Keratinocyte (primary cell): Measurements from ENCODE around the gene BRAT1. TPM values are rescaled to one million over a fixed set of nuclear protein-coding genes. Genes with fewer than 3 reads are reported as not detected.

Experiments used
- DNase-seq: peaks from one replicate; pipeline ENCODE4 v3.0.0-alpha.2; 2011; ENCODE audit warnings: low read depth, missing footprints, low spot score
- FAIRE-seq: peaks from 2 replicates; lab custom pipeline; 2011; peaks lifted over from hg19 to GRCh38; lab: Jason Lieb, UNC
- H2AFZ ChIP-seq: 2 replicates; pipeline ENCODE4 v1.6.0; 2012; ENCODE audit warnings: low read length, control low read depth, inconsistent platforms; ENCODE audit not compliant: control insufficient read depth
- H3K27ac ChIP-seq: 2 replicates; pipeline ENCODE4 v1.5.1; 2011; ENCODE audit warnings: low read length; ENCODE audit not compliant: control insufficient read depth, insufficient read depth
- H3K27me3 ChIP-seq: 3 replicates; pipeline ENCODE4 v1.6.0; 2011; ENCODE audit warnings: low read length; ENCODE audit not compliant: control insufficient read depth, insufficient read depth; ENCODE audit errors: extremely low read depth
- H3K36me3 ChIP-seq, 2 experiments: 2 replicates in 1 of 2; 3 replicates in 1 of 2; pipeline ENCODE4 v1.5.1; 2011; ENCODE audit warnings: low read length in 2 of 2, mild to moderate bottlenecking in 1 of 2; ENCODE audit not compliant: control insufficient read depth in 2 of 2, insufficient read depth in 2 of 2; ENCODE audit errors: extremely low read depth in 1 of 2
- H3K4me1 ChIP-seq: 3 replicates; pipeline ENCODE4 v1.5.1; 2011; ENCODE audit warnings: low read length; ENCODE audit not compliant: control insufficient read depth, insufficient read depth; ENCODE audit errors: extremely low read depth
- H3K4me2 ChIP-seq: 3 replicates; pipeline ENCODE4 v1.6.0; 2011; ENCODE audit warnings: low read depth, low read length; ENCODE audit not compliant: control insufficient read depth, insufficient read depth; ENCODE audit errors: extremely low read depth
- H3K4me3 ChIP-seq, 3 experiments: fragments of 200-600 bp in 1 of 3; sonication (generic) in 1 of 3; 2 replicates in 2 of 3; 3 replicates in 1 of 3; pipeline ENCODE4 v1.5.1; 2011 to 2016; ENCODE audit warnings: low read length in 3 of 3, mild to moderate bottlenecking in 3 of 3, control low read depth in 2 of 3, inconsistent platforms in 1 of 3, low read depth in 1 of 3, mixed read lengths in 1 of 3, mixed run types in 1 of 3, moderate library complexity in 1 of 3; ENCODE audit not compliant: control insufficient read depth in 2 of 3, insufficient read depth in 2 of 3; ENCODE audit errors: extremely low read depth in 1 of 3
- H3K79me2 ChIP-seq: 2 replicates; pipeline ENCODE4 v1.6.0; 2012; ENCODE audit warnings: low read length; ENCODE audit not compliant: control insufficient read depth, insufficient read depth
- H3K9ac ChIP-seq: 3 replicates; pipeline ENCODE4 v1.6.0; 2011; ENCODE audit warnings: low read length; ENCODE audit not compliant: control insufficient read depth, insufficient read depth; ENCODE audit errors: extremely low read depth
- H3K9me1 ChIP-seq: 3 replicates; pipeline ENCODE4 v1.6.0; 2011; ENCODE audit warnings: low read length; ENCODE audit not compliant: control insufficient read depth, insufficient read depth; ENCODE audit errors: extremely low read depth
- H3K9me3 ChIP-seq: 2 replicates; pipeline ENCODE4 v1.5.1; 2012; ENCODE audit warnings: low read depth, low read length; ENCODE audit not compliant: control insufficient read depth
- H4K20me1 ChIP-seq: 3 replicates; pipeline ENCODE4 v1.6.0; 2011; ENCODE audit warnings: low read length; ENCODE audit not compliant: control insufficient read depth, insufficient read depth; ENCODE audit errors: extremely low read depth
- EZH2 ChIP-seq: IDR thresholded peaks from one replicate; pipeline ENCODE4 v1.6.1; 2012; ENCODE audit warnings: inconsistent platforms, mild to moderate bottlenecking, low read length, moderate library complexity
- dilution Hi-C: fragments of 300-500 bp; cut with MboI; formaldehyde crosslinking; loops from one replicate; pipeline ENCODE4 v1.7.0; 2020; ENCODE audit warnings: low sequenced_read_pairs; ENCODE audit not compliant: extremely low pct_ligation_motif_present
- polyA plus RNA-seq, 5 experiments: library from polyadenylated mRNA; depleted of rRNA in 3 of 5; stranded (reverse) in 3 of 5; stranded (forward) in 1 of 5; unstranded in 1 of 5; fragments of >200 nt; gene quantifications; 1 replicate in 1 of 5; 2 replicates in 3 of 5; 3 replicates in 1 of 5; pipeline versions ENCODE4 v1.2.1 to v1.2.3, GENCODE V29; 2011 to 2012; ENCODE audit warnings: missing spikeins in 2 of 5, low read depth in 1 of 5, low replicate concordance in 1 of 5
- TF ChIP-seq, protein P1 (sequence below), 3 experiments: IDR thresholded peaks in 1 of 3; conservative IDR thresholded peaks in 1 of 3; optimal IDR thresholded peaks in 1 of 3; 2 replicates in 2 of 3; 3 replicates in 1 of 3; pipeline versions ENCODE3 to v1.5.1; 2011; ENCODE audit warnings: low read length in 3 of 3, mild to moderate bottlenecking in 3 of 3, moderate library complexity in 2 of 3, control low read depth in 1 of 3, inconsistent platforms in 1 of 3; ENCODE audit not compliant: insufficient read depth in 2 of 3; ENCODE audit errors: extremely low read depth in 1 of 3

BRAT1 gene
- polyA plus RNA-seq, 1 donor (not counting 4 experiments of a cell fraction or from before 2014, with no cell fraction given): 6.4 TPM

- H3K27me3 ChIP-seq: no peaks in the 10 kb centered on the region
- H3K4me1 ChIP-seq: no peaks in the 10 kb centered on the region
- H3K9me1 ChIP-seq: no peaks in the 10 kb centered on the region
- H3K9me3 ChIP-seq: no peaks in the 10 kb centered on the region
- no peak for FAIRE-seq
- TF ChIP-seq EZH2: no peak
- TF ChIP-seq, protein P1, sequence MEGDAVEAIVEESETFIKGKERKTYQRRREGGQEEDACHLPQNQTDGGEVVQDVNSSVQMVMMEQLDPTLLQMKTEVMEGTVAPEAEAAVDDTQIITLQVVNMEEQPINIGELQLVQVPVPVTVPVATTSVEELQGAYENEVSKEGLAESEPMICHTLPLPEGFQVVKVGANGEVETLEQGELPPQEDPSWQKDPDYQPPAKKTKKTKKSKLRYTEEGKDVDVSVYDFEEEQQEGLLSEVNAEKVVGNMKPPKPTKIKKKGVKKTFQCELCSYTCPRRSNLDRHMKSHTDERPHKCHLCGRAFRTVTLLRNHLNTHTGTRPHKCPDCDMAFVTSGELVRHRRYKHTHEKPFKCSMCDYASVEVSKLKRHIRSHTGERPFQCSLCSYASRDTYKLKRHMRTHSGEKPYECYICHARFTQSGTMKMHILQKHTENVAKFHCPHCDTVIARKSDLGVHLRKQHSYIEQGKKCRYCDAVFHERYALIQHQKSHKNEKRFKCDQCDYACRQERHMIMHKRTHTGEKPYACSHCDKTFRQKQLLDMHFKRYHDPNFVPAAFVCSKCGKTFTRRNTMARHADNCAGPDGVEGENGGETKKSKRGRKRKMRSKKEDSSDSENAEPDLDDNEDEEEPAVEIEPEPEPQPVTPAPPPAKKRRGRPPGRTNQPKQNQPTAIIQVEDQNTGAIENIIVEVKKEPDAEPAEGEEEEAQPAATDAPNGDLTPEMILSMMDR (optimal IDR thresholded peaks at IDR 0.05 in 1 of 3, IDR thresholded peaks at IDR 0.05 in 1 of 3, conservative IDR thresholded peaks at IDR 0.05 in 1 of 3; ENCODE audit: extremely low read depth in 1 of 3, insufficient read depth in 2 of 3, low read length in 3 of 3): no peak
- H3K4me2 ChIP-seq: no peak overlapping the region
- H3K36me3 ChIP-seq: peaks cover 4 to 8% of the 10 kb centered on the region in 2 experiments
- H2AFZ ChIP-seq: no peak overlapping the region
- no peaks in the 10 kb centered on the region for H3K79me2 ChIP-seq
- no peak for DNase-seq
- no peaks in the 10 kb centered on the region for H4K20me1 ChIP-seq
- no peak overlapping the region for H3K4me3 ChIP-seq
- H3K27ac ChIP-seq: no peak overlapping the region
- dilution Hi-C loops: no loop called here
- no peak overlapping the region for H3K9ac ChIP-seq
Measured at GRCh38 chr7:2583798-2584580, 28.7 kb upstream of the BRAT1 start.

DNA sequence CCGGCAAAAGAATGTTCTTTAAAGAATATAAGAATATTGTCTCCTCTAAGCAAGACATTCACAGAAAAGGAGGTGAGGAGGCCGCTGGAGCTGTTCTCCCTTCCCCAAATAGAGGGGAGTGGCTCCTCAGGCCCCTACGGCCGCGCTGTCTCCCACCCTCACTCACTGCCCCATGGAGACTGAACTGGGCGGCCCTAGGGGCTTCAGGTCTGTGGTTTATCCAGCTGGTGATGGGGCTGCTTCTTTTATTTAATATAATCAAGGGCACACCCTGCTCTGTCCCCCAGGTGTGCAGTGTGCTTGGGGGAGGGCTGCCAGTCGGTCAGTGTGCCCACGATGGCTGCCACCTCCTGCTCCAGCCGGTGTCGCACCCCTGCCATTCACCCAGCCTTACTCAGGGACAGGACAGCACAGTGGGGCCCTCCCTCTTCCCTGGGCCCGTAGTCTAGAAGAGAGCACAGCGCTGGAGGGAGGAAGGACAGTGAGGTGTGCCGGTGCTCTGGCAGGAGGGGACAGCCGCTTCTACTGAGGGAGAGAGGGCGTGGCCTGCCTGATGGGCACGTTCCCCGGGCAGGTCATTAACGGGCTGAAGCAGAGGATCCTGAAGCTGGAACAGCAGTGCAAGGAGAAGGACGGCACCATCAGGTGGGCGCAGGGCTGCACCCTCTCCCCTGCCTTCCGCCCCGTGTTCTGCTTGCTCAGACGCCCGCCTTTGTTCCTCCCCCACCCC lies 26.8 kb upstream of the BRAT1 start:
- DNase-seq (no peak), FAIRE-seq (no peak)
- H3K9me1 ChIP-seq: no peaks in the 10 kb centered on the region
- H3K4me3 ChIP-seq: no peak overlapping the region
- no peaks in the 10 kb centered on the region for H3K27me3 ChIP-seq
- no peaks in the 10 kb centered on the region for H4K20me1 ChIP-seq
- dilution Hi-C loops: no loop called here
- H3K4me2 ChIP-seq: no peak overlapping the region
- no peaks in the 10 kb centered on the region for H3K4me1 ChIP-seq
- H2AFZ ChIP-seq: no peak overlapping the region
- H3K9ac ChIP-seq: no peak overlapping the region
- no peak overlapping the region for H3K27ac ChIP-seq
- no peaks in the 10 kb centered on the region for H3K9me3 ChIP-seq
- peaks cover 4 to 10% of the 10 kb centered on the region in 2 experiments for H3K36me3 ChIP-seq
- no peak for TF ChIP-seq EZH2
- TF ChIP-seq, protein P1 (optimal IDR thresholded peaks at IDR 0.05 in 1 of 3, IDR thresholded peaks at IDR 0.05 in 1 of 3, conservative IDR thresholded peaks at IDR 0.05 in 1 of 3; ENCODE audit: extremely low read depth in 1 of 3, insufficient read depth in 2 of 3, low read length in 3 of 3): no peak
- no peaks in the 10 kb centered on the region for H3K79me2 ChIP-seq
